GM21526 (cell line): ENCODE measurements around the gene NOXA1.

Source experiments
- ATAC-seq: cut with Tn5 transposase; IDR thresholded peaks from one replicate; pipeline ENCODE4 v1.9.1; 2021; ENCODE audit warnings: moderate library complexity; ENCODE audit not compliant: unreplicated experiment, low FRiP score

NOXA1 gene

DNA sequence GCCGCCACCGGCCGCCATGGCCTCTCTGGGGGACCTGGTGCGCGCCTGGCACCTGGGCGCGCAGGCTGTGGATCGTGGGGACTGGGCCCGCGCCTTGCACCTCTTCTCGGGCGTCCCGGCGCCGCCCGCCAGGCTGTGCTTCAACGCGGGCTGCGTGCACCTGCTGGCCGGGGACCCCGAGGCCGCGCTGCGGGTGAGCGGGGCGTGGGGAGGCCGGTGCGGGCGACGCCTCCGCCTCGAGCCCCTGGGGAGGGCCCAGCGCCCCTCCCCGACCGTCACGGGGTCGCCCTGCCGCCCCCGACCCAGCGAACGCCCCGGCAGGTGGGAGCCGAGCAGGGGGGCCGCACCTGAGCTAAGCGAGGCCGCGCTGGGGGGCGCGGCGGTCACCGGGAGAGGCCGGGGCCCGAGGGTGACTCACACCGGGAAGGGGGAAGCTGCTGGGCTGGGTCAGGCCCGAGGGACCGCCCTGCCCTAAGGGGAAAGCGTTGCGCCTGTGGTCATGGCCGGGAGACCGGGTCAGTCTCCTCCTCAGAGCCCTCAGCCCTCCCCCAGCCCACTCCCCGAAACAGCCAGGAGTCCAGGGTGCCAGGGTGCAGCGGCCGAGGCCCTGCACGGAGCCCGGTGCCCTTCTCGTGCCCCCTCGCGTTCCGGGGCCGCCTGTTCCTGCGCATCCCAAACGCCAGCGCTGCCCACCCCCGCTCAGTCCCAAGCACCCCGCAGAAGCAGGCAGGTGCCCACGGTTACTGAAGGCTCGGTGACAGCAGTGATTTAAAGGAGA, 510 bp downstream of the NOXA1 start:
- peak; percentile 37 for ATAC-seq

DNA sequence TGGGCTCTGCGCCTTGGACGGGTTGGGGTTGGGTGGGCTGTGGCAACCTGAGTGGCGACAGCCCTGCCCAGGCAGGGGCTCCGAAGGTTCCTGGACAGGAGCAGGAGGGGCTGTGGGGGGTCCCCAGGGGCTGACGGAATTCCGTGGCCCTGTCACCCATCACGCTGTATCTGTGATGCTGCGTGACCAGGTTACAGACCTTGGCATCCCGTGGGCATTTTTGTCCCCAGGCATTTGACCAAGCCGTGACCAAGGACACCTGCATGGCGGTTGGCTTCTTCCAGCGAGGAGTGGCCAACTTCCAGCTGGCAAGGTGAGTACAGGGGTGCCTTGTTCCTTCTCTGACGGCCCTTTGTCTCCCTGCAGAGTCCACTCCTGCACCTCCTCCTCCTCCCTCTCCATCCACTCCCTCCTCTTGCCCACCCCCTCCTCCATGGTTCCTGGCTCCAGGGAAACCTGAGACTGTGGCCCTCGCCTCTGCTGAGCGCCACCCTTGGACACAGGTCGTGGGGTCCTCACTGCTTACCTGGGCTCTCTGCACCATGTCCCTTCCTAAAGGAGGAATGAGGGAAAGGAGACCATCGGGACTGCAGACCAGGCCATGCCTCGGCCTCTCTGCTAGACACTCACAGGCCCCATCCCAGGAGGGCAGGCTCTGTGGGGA, 3.0 kb downstream of the NOXA1 start:
- ATAC-seq: no peak

GRCh38 chr9:137427454-137428310, 4.5 kb downstream of the NOXA1 start:
- ATAC-seq: no peak

- ATAC-seq: no peak
Observed at GRCh38 chr9:137428311-137428630, 5.1 kb downstream of the NOXA1 start.

DNA sequence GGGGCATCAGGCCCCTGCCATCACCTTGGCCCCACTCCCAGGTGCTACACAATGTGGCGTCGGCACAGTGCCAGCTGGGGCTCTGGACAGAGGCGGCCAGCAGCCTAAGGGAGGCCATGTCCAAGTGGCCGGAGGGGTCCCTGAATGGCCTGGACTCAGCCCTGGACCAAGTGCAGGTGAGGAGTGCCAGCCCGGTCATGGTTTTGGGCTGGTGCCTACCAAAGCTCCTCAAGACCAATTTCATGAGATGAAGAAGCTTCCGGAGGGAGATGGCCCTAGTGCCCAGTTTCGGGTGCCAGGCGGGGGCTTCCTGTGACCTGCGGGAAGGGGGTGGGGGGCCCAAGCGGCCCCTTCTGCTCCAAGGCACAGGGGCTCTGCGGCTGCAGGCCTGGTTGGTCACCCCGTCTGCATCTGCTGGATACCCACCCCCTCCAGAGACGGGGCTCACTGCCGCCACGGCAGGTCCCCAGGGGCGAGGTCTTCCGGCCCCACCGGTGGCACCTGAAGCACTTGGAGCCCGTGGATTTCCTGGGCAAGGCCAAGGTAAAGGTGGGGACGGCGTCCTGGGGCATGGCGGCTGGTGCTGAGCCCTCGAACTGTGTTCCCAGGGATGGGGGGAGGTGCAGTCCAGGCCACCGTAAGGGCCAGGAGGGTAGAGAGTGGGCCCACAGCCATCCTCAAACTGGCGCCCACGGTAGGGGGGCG, 5.8 kb downstream of the NOXA1 start:
- ATAC-seq: no peak

- no peak for ATAC-seq
Observed at GRCh38 chr9:137429546-137429890, 6.3 kb downstream of the NOXA1 start.

DNA sequence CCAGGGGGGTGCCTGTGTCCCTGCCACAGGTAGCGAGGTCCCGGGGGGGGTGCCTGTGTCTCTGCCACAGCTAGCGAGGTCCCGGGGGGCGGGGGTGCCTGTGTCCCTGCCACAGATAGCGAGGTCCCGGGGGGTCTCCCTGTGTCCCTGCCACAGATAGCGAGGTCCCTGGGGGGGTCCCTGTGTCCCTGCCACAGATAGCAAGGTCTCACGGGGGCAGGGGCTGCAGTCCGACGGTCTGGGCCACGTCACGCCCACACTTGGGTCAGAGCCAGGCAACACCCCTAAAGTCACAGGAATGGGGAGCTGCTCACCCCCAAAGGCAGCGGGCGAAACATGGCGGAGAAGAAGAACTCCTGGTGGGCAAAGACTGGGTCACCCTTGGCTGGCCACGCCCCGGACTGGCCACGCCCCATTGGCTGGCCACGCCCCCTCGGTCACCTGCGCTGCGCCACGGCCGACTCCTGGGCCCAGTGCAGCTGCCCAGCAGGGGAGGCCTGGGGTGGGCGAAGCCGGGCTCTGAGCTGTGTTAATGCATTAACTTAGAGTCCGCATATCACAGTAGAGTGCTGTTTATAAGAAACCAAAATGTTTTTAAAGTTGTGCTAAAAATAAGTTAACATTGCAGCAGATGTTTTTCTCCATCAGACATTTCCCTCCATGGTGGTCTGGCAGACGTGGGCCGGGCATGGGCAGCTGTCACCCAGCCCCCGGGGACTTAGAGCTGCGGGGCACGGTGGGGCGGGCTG, 7.0 kb downstream of the NOXA1 start:
- no peak for ATAC-seq

GRCh38 chr9:137430723-137431415, 7.7 kb downstream of the NOXA1 start:
- no peak for ATAC-seq

- ATAC-seq: no peak
Observed at GRCh38 chr9:137431416-137431931, 8.3 kb downstream of the NOXA1 start.

DNA sequence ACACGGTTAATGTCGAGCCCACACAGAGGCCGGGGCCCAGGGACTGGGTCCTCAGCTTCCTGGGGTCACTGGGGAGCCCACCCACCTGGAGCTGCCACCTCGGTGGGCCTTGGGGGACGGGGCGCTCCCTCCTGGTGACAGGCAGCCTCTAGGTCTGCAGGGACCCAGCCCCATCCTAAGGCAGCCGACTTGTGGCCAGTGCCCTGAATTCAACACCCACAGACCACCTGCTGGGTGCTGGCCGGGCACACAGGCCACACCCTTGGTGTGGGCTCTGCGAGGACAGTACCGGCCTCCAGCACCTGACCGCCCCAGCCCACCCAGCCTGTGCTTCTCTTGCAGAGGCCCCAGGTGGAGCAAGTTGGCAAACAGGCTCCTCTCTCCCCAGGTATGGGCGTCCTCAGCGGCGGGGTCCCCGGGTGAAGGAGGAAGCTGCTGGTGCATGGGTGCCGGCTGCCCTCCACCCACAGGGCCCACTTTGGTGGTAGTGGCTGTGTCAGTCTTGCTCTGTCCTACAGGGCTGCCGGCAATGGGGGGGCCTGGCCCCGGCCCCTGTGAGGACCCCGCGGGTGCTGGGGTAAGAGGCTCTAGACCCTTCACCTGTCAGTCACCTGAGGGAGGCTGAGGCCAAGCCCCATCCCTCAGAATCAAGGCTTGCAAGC, 9.6 kb downstream of the NOXA1 start:
- ATAC-seq: no peak

DNA sequence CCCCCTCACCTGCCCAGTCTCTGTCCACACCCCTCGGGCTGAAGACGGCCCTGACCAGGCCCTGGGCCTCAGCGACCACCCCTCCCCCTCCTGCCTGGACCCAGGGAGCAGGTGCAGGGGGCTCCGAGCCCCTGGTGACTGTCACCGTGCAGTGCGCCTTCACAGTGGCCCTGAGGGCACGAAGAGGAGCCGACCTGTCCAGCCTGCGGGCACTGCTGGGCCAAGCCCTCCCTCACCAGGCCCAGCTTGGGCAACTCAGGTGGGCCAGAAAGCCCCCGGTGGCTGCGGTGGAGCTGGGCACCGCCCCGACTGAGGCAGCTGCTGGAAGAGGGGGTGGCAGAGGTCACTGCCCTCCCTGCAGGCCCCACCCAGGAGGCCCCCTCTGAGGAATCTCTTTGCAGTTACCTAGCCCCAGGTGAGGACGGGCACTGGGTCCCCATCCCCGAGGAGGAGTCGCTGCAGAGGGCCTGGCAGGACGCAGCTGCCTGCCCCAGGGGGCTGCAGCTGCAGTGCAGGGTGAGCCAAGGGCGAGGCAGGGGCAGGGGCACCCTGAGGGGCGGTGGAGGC, 10.2 kb downstream of the NOXA1 start:
- ATAC-seq: no peak

DNA sequence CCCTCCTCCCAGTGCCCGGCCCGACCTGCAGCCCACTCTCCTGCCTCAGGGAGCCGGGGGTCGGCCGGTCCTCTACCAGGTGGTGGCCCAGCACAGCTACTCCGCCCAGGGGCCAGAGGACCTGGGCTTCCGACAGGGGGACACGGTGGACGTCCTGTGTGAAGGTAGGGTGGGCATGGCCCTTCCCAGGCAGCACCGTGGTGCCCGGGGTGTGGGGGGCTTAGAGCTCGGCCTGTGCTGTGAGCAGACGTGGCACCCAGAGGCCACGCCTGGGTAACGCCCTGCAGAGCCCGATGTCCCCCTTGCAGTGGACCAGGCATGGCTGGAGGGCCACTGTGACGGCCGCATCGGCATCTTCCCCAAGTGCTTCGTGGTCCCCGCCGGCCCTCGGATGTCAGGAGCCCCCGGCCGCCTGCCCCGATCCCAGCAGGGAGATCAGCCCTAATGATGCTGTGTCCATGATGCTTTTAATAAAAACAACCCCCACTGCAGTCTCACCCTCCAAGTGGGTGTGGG, 10.8 kb downstream of the NOXA1 start:
- no peak for ATAC-seq

DNA sequence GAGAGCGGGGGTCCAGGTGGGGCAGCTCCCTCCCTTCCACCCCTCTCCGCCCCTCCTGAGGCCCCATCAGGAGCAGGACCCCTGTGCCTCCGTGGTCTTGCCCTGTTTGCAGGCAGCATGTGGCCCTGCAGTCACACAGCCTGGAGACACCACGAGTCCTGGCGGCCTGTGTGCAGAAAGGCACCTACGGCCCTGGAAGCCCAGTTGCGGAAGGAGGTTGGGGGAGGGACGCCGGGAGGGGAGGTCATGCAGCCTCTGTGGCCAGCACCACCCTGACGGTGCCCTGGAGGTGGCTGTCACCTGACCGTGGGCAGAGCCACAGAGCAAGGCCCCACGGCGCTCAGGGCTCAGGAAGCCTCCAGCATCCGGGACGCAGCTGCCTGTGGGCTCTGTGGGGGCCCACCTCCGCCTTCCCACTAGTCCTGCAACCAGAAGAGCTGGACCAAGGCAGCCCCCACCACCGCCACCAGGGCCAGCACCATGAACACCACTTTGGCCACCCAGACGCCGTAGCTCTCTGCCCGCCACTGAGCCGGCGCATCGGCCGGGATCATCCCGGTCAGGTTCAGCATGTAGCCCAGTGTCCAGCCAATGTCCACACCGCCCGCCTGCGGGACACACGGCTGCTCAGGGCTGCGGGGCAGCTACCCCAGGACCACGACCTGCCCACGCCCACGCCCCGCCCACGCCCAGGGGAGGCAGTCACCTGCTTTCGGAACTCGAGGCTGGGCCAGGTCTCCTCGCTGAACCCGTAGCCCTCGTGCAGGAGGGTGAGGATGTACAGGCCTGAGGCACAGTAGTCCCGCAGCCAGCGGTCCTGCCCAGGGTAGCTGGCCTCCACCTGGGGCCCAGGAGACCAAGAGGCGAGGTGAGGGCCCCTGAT, 11.5 kb downstream of the NOXA1 start:
- ATAC-seq: no peak

DNA sequence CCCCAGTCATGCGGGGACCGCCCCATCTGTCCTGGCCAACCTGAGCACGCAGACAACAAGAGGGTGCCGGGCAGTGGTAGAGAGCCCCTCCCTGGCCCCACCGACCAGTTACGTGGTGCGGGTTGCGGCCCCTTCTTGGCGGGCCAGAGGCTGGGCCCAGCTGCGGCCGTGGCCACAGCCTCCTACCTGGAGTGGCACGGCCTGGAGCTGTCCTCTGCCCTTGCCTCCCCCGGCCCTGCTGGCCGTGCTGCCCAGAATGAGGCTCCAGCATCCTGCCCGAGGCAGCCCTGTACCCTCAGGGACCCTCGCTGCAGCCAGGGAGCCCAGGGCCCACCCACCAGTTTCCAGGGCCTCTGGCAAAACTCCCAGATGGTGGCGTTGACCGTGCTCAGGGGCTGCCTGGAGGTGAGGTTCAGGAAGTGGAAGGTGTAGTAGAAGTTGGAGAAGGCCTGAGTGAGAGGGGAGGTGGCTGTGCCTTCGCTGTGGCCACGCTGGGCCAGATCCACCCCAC, 12.2 kb downstream of the NOXA1 start:
- no peak for ATAC-seq

- no peak for ATAC-seq
Observed at GRCh38 chr9:137435980-137436760, 13.0 kb downstream of the NOXA1 start.
